ENCODE results near the gene LOX. TPM values are rescaled to one million over a fixed set of nuclear protein-coding genes. Genes with fewer than 3 reads are reported as not detected.

LOX gene
- total and polyA plus RNA-seq, 2 donors (not counting 1 experiment from before 2014, with no cell fraction given), result 81.9 to 336 TPM

DNA sequence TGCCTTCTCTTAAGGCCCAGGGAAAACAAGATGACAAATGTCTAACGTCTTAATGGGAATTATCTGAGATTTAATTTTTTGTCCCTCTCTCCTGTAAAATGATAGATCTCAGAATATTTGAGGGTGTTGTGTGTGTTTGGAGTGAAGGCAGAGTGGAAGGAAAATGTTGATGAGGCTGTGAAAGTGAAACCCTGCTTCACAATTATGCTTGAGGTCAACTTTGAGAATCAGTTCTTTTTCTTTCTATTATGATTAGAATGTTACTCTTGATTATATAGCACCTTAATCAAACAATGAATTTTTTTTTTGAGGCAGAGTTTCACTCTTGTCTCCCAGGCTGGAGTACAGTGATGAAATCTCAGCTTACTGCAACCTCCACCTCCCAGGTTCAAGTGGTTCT, 5.5 kb upstream of the LOX start:
- no peak overlapping the region for H2AFZ ChIP-seq (ENCODE audit: low read length)
- H3K9ac ChIP-seq (ENCODE audit: insufficient read depth, low read length), result no peak overlapping the region
- H3K36me3 ChIP-seq (ENCODE audit: control insufficient read depth, insufficient read depth, low read length), result no peaks in the 10 kb centered on the region
- H3K79me2 ChIP-seq (ENCODE audit: control insufficient read depth, insufficient read depth, low read length), result no peaks in the 10 kb centered on the region
- no peak overlapping the region for H3K4me2 ChIP-seq (ENCODE audit: extremely low read depth, insufficient read depth, low read length)
- no peaks in the 10 kb centered on the region for H4K20me1 ChIP-seq (ENCODE audit: control insufficient read depth, extremely low read depth, insufficient read depth, low read length)
- no peaks in the 10 kb centered on the region for H3K9me3 ChIP-seq (ENCODE audit: control insufficient read depth, insufficient read depth, low read depth, low read length)
- H3K4me3 ChIP-seq (replicated peaks in 1 of 4; ENCODE audit: control extremely low read depth in 1 of 4, insufficient read depth in 1 of 4, low read depth in 3 of 4, low read length in 4 of 4), result no peak overlapping the region
- peaks cover 4% of the 10 kb centered on the region for H3K4me1 ChIP-seq (ENCODE audit: control insufficient read depth, extremely low read depth, insufficient read depth, low read length)
- TF ChIP-seq, protein P1, sequence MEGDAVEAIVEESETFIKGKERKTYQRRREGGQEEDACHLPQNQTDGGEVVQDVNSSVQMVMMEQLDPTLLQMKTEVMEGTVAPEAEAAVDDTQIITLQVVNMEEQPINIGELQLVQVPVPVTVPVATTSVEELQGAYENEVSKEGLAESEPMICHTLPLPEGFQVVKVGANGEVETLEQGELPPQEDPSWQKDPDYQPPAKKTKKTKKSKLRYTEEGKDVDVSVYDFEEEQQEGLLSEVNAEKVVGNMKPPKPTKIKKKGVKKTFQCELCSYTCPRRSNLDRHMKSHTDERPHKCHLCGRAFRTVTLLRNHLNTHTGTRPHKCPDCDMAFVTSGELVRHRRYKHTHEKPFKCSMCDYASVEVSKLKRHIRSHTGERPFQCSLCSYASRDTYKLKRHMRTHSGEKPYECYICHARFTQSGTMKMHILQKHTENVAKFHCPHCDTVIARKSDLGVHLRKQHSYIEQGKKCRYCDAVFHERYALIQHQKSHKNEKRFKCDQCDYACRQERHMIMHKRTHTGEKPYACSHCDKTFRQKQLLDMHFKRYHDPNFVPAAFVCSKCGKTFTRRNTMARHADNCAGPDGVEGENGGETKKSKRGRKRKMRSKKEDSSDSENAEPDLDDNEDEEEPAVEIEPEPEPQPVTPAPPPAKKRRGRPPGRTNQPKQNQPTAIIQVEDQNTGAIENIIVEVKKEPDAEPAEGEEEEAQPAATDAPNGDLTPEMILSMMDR (conservative IDR thresholded peaks at IDR 0.05 in 1 of 2, IDR thresholded peaks at IDR 0.05 in 1 of 2; ENCODE audit: low read depth in 1 of 2, low read length in 2 of 2), result no peak
- no peak for TF ChIP-seq EZH2 (IDR thresholded peaks at IDR 0.05; ENCODE audit: low read length, missing control alignments)
- no peaks in the 10 kb centered on the region for H3K27me3 ChIP-seq (ENCODE audit: control insufficient read depth, insufficient read depth, low read length)
- no peak overlapping the region for H3K27ac ChIP-seq (ENCODE audit: insufficient read depth, low read length)
- DNase-seq (ENCODE audit: low read depth in 2 of 2), result no peak

DNA sequence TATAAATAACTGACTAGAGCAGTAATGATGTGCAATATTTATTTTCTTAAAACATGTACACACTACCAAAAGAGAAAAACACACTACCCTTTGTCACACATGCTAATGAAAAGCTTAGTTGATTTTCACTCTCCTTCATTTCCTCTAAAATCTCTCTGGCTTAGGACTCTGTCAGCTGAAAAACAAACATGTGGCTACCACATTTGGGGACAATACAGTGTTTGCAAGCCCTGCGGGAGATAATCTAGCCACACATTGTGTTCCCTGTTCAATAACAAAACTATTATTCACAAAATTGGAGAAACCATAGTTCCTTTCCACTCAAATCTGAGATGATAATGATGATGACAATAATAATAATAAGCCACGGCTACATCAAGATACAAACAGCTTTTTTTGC, 3.5 kb upstream of the LOX start:
- no peak overlapping the region for H3K4me3 ChIP-seq (replicated peaks in 1 of 4; ENCODE audit: control extremely low read depth in 1 of 4, insufficient read depth in 1 of 4, low read depth in 3 of 4, low read length in 4 of 4)
- peaks cover 9% of the 10 kb centered on the region for H3K79me2 ChIP-seq (ENCODE audit: control insufficient read depth, insufficient read depth, low read length)
- no peaks in the 10 kb centered on the region for H3K36me3 ChIP-seq (ENCODE audit: control insufficient read depth, insufficient read depth, low read length)
- peaks cover 4% of the 10 kb centered on the region for H3K4me1 ChIP-seq (ENCODE audit: control insufficient read depth, extremely low read depth, insufficient read depth, low read length)
- H4K20me1 ChIP-seq (ENCODE audit: control insufficient read depth, extremely low read depth, insufficient read depth, low read length), result no peaks in the 10 kb centered on the region
- no peak overlapping the region for H3K27ac ChIP-seq (ENCODE audit: insufficient read depth, low read length)
- no peaks in the 10 kb centered on the region for H3K9me3 ChIP-seq (ENCODE audit: control insufficient read depth, insufficient read depth, low read depth, low read length)
- TF ChIP-seq EZH2 (IDR thresholded peaks at IDR 0.05; ENCODE audit: low read length, missing control alignments), result no peak
- TF ChIP-seq, protein P1 (conservative IDR thresholded peaks at IDR 0.05 in 1 of 2, IDR thresholded peaks at IDR 0.05 in 1 of 2; ENCODE audit: low read depth in 1 of 2, low read length in 2 of 2), result no peak
- H3K9ac ChIP-seq (ENCODE audit: insufficient read depth, low read length), result no peak overlapping the region
- no peak overlapping the region for H2AFZ ChIP-seq (ENCODE audit: low read length)
- H3K27me3 ChIP-seq (ENCODE audit: control insufficient read depth, insufficient read depth, low read length), result no peaks in the 10 kb centered on the region
- H3K4me2 ChIP-seq (ENCODE audit: extremely low read depth, insufficient read depth, low read length), result no peak overlapping the region
- DNase-seq (ENCODE audit: low read depth in 2 of 2), result no peak

DNA sequence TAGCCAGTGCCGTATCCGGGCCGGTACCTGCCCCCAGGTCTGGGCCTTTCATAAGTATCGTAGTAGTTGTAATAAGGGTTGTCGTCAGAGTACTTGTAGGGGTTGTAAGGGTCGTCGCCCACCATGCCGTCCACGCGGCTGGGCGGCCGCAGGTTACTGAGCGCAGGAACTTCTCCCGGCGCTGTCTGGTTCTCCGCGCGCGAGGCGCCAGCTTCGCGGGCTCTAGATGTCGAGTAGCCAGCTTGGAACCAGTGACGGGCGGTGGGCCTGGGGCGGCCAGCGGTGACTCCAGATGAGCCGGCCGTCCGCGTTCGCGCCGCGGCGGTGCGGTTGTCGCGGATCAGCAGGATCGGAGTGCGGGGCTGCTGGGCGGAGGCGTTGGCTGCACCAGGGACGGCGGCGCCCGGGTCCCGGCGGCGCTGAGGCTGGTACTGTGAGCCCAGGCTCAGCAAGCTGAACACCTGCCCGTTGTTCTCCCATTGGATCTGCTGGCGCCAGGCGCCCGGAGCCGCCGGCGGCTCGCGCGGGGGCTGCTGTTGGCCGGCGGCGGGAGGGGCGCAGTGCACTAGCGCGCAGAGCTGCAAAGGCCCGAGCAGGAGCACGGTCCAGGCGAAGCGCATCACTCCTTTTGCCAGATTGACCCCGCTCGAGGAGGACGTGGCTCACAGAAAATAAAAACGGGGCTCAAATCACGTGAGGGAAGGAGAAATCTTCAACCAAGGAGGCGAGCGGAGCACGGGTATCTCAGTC, 518 bp downstream of the LOX start:
- peaks cover 30% of the 10 kb centered on the region for H3K79me2 ChIP-seq (ENCODE audit: control insufficient read depth, insufficient read depth, low read length)
- no peaks in the 10 kb centered on the region for H3K9me3 ChIP-seq (ENCODE audit: control insufficient read depth, insufficient read depth, low read depth, low read length)
- no peak for DNase-seq (ENCODE audit: low read depth in 2 of 2)
- H3K4me2 ChIP-seq (ENCODE audit: extremely low read depth, insufficient read depth, low read length), result peak overlapping the region; percentile 77
- H4K20me1 ChIP-seq (ENCODE audit: control insufficient read depth, extremely low read depth, insufficient read depth, low read length), result no peaks in the 10 kb centered on the region
- no peak for TF ChIP-seq EZH2 (IDR thresholded peaks at IDR 0.05; ENCODE audit: low read length, missing control alignments)
- TF ChIP-seq, protein P1 (conservative IDR thresholded peaks at IDR 0.05 in 1 of 2, IDR thresholded peaks at IDR 0.05 in 1 of 2; ENCODE audit: low read depth in 1 of 2, low read length in 2 of 2), result no peak
- peak overlapping the region; percentile 91 for H3K9ac ChIP-seq (ENCODE audit: insufficient read depth, low read length)
- peaks cover 2% of the 10 kb centered on the region for H3K36me3 ChIP-seq (ENCODE audit: control insufficient read depth, insufficient read depth, low read length)
- H2AFZ ChIP-seq (ENCODE audit: low read length), result peak overlapping the region; percentile 58
- H3K27me3 ChIP-seq (ENCODE audit: control insufficient read depth, insufficient read depth, low read length), result no peaks in the 10 kb centered on the region
- peak overlapping the region; percentile 74 for H3K27ac ChIP-seq (ENCODE audit: insufficient read depth, low read length)
- H3K4me1 ChIP-seq (ENCODE audit: control insufficient read depth, extremely low read depth, insufficient read depth, low read length), result peaks cover 4% of the 10 kb centered on the region
- H3K4me3 ChIP-seq (replicated peaks in 1 of 4; ENCODE audit: control extremely low read depth in 1 of 4, insufficient read depth in 1 of 4, low read depth in 3 of 4, low read length in 4 of 4), result peak overlapping the region; percentile 50 to 90 (median 79)

Data from fibroblast of lung (primary cell).